Neuron (in vitro differentiated cells): ENCODE results near the gene CFC1.
"Not testable (repeated sequence)": the region's sequence is repeated elsewhere in the genome, so short reads cannot be mapped to it uniquely, and the experiment has no call there.

Experiments
- H2AFZ ChIP-seq: one replicate; pipeline ENCODE4 v1.6.1; 2013; ENCODE audit warnings: low read depth, mild to moderate bottlenecking, inconsistent platforms, low read length, moderate library complexity
- H3K27me3 ChIP-seq: one replicate; pipeline ENCODE4 v1.6.1; 2013; ENCODE audit warnings: low read length; ENCODE audit not compliant: insufficient read depth
- H3K36me3 ChIP-seq: one replicate; pipeline ENCODE4 v1.6.1; 2013; ENCODE audit warnings: low read length; ENCODE audit not compliant: insufficient read depth
- H3K4me1 ChIP-seq: one replicate; pipeline ENCODE4 v1.6.1; 2013; ENCODE audit warnings: low read length; ENCODE audit not compliant: insufficient read depth
- H3K4me3 ChIP-seq: 2 replicates; pipeline ENCODE4 v1.5.1; 2013; ENCODE audit warnings: mild to moderate bottlenecking, low read length, moderate library complexity
- H3K9me3 ChIP-seq: one replicate; pipeline ENCODE4 v1.6.1; 2013; ENCODE audit warnings: low read length

The CFC1 gene

DNA sequence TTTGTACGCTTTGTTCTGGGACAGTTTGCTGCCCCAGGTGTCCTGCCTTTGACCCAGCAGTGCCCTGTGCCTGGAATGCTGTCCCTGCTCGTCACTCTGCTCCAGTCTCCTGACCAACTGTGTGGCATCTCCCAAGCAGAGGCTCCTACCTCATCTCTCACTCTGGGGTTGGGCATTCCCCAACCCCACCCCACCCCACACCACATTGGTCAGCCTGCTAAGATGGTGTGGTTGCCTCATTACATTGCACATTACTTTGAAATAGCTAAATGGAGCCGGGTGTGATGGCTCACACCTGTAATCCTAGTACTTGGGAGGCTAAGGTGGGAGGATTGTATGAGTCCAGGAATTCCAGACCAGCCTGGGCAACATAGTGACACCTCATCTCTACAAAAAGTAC, 27.4 kb downstream of the CFC1 start:
- H3K9me3 ChIP-seq = not testable (repeated sequence)

DNA sequence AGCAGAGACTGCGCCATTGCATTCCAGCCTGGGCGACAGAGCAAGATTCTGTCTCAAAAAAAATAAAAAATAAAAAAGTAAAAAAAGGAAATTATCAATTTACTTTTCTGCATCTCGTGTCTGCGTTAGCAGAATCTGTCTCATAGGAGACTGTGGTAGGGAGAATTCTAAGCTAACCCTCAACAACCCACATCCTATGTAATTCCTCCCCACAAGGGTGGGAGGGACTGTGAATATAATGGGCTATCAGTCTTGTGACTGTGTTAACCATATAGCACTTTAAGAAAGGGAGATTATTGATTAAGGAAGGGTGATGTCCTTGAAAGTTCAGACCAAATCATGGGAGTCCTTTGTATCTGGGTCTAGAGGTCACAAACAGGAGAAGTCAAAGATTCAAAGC, 33.2 kb downstream of the CFC1 start:
- not testable (repeated sequence) for H3K27me3 ChIP-seq, H2AFZ ChIP-seq, H3K4me1 ChIP-seq, H3K9me3 ChIP-seq, H3K36me3 ChIP-seq, H3K4me3 ChIP-seq

More for the DNA sequence above, 27.4 kb downstream of the CFC1 start:
- not testable (repeated sequence) for H3K4me3 ChIP-seq, H3K4me1 ChIP-seq, H3K27me3 ChIP-seq, H2AFZ ChIP-seq, H3K36me3 ChIP-seq

DNA sequence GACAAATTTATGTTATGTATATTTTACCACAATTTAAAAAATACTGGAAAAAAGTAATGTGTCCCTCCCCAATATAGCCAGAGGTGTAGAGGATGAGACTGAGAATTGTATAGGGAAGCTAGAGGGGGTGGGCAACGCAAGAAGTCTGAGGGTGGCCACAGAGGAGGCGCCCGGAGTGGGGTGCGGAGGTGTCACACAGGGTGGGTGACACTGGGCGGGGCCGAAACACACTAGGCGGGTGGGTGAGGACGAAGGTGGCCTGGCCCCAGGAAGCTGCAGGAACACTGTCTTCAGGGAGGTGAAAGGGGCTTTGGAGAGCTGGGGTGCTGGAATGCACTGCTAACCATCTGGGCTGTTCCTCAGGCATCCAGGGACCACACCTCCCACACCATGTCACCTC, 42.9 kb downstream of the CFC1 start:
- H3K36me3 ChIP-seq, H3K27me3 ChIP-seq, H3K4me1 ChIP-seq, H2AFZ ChIP-seq, H3K4me3 ChIP-seq, H3K9me3 ChIP-seq: not testable (repeated sequence)

DNA sequence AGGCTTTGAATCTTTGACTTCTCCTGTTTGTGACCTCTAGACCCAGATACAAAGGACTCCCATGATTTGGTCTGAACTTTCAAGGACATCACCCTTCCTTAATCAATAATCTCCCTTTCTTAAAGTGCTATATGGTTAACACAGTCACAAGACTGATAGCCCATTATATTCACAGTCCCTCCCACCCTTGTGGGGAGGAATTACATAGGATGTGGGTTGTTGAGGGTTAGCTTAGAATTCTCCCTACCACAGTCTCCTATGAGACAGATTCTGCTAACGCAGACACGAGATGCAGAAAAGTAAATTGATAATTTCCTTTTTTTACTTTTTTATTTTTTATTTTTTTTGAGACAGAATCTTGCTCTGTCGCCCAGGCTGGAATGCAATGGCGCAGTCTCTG, 45.2 kb downstream of the CFC1 start:
- not testable (repeated sequence) for H2AFZ ChIP-seq, H3K27me3 ChIP-seq, H3K4me3 ChIP-seq, H3K36me3 ChIP-seq, H3K9me3 ChIP-seq, H3K4me1 ChIP-seq

DNA sequence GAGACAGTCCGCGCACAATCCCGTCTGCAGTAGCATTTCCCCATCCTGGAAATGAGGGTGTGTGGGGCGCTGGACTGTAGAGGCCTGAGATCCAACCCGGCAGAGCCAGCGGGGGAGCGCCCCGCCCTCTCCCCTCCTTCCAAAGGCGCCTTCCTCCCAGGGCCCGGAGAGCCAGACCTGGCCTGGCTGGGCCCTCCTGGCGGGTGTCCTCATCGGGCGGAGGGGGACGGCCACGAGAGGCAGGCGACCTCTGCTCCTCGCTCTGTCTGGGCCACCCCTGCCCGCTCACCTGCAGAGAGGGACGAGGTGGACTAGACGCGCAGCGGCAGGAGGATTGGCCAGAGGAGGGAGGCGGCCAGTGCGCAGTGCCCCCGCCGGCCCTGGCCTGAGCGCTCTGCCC, 49.9 kb downstream of the CFC1 start:
- H3K4me1 ChIP-seq, H3K4me3 ChIP-seq, H3K9me3 ChIP-seq, H2AFZ ChIP-seq, H3K36me3 ChIP-seq, H3K27me3 ChIP-seq: not testable (repeated sequence)

DNA sequence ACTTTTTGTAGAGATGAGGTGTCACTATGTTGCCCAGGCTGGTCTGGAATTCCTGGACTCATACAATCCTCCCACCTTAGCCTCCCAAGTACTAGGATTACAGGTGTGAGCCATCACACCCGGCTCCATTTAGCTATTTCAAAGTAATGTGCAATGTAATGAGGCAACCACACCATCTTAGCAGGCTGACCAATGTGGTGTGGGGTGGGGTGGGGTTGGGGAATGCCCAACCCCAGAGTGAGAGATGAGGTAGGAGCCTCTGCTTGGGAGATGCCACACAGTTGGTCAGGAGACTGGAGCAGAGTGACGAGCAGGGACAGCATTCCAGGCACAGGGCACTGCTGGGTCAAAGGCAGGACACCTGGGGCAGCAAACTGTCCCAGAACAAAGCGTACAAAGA, 51.0 kb downstream of the CFC1 start:
- H3K27me3 ChIP-seq = not testable (repeated sequence)

DNA sequence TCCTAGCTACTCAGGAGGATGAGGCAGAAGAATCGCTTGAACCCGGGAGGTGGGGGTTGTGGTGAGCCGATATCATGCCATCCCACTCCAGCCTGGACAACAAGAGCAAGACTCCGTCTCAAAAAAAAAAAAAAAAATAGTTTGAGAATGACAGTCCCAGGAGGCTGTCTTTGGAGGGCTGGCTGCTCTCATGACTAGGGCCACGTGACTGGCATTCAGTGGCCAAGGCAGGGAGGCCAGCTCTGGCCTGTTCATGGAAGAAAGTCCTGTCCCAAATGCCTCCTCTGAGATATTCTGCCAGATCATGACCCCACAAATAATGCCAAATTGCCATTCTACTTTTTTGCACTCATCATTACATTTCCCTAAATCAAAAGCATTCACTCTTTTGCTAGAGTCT, 54.4 kb downstream of the CFC1 start:
- not testable (repeated sequence) for H3K9me3 ChIP-seq, H3K36me3 ChIP-seq, H3K4me3 ChIP-seq, H2AFZ ChIP-seq, H3K4me1 ChIP-seq, H3K27me3 ChIP-seq

More for the DNA sequence above, 51.0 kb downstream of the CFC1 start:
- not testable (repeated sequence) for H3K4me3 ChIP-seq, H3K9me3 ChIP-seq, H3K36me3 ChIP-seq, H2AFZ ChIP-seq, H3K4me1 ChIP-seq

DNA sequence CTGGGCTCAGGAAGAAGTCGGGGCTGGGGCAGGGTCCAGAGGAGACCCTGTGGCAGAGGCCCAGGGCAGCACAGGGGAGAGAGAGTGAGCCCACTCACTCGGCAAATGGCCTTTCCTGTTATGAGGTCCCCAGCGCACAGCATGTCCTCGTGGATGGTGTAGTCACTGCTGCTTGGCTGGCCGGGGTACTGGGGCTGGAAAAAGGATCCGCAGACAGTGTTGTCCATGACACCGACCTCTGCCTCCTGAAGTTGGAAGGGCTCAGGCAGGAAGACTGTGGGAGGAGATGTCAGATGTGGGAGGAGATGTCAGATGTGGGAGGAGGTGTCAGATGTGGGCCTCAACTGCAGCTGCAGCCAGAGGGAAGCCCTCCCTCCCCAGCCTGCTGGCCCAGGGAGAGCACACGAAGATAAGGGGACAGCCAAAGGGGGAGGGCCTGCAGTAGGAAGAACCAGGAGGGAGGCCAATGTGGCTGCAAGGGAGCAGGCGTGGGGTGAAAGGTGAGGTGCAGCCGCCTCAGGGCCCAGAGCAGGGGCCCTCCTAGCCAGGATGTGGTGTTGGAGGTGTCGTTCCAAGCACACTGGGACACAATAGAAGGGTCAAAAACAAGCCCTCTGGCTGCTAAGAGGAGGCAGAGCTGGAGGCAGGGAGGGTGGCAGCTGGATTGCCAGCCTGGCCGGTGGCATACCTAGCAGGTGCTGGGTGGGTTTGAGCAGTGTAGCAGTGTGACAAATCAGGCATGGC, 55.4 kb downstream of the CFC1 start:
- H3K9me3 ChIP-seq, H3K27me3 ChIP-seq, H3K36me3 ChIP-seq, H2AFZ ChIP-seq, H3K4me3 ChIP-seq, H3K4me1 ChIP-seq: not testable (repeated sequence)

DNA sequence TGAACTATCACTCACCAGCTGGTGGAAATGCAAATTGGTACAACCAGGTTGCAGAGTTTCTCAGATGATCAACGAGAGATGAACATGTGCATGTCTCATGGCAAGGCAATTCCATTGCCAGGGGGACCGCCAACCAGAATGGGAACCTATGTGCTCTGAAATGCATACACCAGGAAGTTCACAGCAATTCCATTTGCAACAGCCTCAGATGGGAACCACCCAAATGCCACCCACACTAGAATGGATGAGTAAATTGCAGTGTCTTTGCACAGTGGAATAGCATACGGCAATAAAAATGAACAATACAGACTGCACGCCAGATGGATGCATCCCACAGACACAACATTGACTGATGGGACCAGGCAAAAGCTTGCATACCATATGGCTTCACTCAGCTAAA, 56.6 kb downstream of the CFC1 start:
- not testable (repeated sequence) for H2AFZ ChIP-seq, H3K4me3 ChIP-seq, H3K36me3 ChIP-seq, H3K9me3 ChIP-seq, H3K27me3 ChIP-seq, H3K4me1 ChIP-seq
